GM18951 (cell line): Measurements from ENCODE around the gene KRT34.

ENCODE experiments used
- POLR2A ChIP-seq: IDR thresholded peaks from 4 replicates; pipeline ENCODE4 v1.6.1; 2011; ENCODE audit warnings: mild to moderate bottlenecking; ENCODE audit not compliant: insufficient read length, insufficient read depth; ENCODE audit errors: extremely low read depth
- in situ Hi-C: fragments of 300-500 bp; cut with MboI; formaldehyde crosslinking; loops from one replicate; pipeline ENCODE4 v1.12.0; 2022; ENCODE audit warnings: low sequenced_read_pairs, mixed read lengths, inconsistent platforms; ENCODE audit not compliant: unreplicated experiment

KRT34 gene

GRCh38 chr17:41340934-41341861, 40.9 kb downstream of the KRT34 start:
- TF ChIP-seq POLR2A, result no peak
- in situ Hi-C loops, result no loop called here

DNA sequence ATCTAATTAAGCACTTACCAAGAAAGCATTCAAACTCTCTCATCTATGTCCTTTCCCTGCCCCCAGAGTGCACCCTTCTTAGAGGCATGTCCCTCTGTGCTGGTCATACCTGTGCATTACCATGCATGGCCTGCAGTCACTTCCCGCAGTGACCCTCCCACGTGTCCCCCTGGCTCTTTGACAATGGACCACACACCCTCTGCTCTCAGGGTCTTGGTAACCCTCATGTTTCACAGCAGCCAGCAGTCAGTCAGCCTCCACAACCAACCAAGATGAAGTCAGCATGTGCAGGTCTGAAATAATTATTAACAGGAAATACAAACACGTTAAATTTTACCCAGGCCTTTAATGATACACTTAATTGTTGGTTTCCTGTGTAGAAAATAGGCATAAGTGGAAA, 41.6 kb downstream of the KRT34 start:
- in situ Hi-C loops, result no loop called here
- no peak for TF ChIP-seq POLR2A

GRCh38 chr17:41339571-41340172, 42.4 kb downstream of the KRT34 start:
- in situ Hi-C loops, result no loop called here
- TF ChIP-seq POLR2A, result no peak

DNA sequence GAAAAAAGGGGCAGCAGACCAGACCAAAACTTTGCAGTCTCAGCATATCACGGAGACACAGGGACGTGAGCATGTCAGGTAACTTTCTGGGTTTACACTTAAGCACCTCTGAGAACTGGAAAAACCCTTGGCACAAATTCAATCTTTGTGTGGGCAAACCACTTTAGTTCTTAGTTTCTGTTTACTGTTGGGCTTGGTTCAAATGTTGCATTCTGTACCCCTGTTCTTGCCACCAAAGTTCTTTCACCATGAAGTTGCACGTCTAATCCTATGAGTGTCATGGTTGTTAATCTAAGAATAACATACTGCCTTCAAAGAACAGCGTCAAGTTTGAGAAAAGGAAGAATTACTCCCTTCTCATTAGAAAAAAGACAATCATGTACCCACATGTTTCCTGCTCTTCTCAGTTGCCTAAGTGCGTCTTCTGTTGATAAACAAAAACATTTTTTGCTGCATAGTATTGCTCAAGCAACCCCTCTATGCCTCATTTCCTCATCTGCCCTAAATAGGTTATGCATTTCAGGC, 43.1 kb downstream of the KRT34 start:
- no peak for TF ChIP-seq POLR2A
- in situ Hi-C loops, result no loop called here

DNA sequence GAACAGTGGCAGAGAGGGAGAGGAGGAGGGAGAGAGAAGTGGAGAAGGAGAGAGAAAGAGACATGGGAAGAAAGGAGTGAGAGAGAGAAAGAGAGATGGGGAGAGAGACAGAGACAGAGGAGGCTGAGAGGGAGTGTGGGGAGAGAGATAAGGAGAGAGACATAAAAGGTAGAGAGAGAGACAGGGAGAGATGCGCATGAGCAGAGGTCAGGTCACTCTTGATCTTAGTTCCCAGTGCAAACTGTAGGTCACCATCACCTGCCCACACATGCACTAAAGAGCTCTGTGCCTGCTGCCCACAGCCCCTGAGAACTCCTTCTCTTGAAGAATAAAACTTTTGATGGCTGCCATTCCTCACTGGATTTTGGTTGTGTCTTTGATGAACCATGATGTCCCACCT, 46.4 kb downstream of the KRT34 start:
- no peak for TF ChIP-seq POLR2A
- in situ Hi-C loops, result no loop called here

- in situ Hi-C loops, result no loop called here
- TF ChIP-seq POLR2A, result no peak
Observed at GRCh38 chr17:41334385-41335305, 47.5 kb downstream of the KRT34 start.

GRCh38 chr17:41333836-41334235, 48.3 kb downstream of the KRT34 start:
- TF ChIP-seq POLR2A, result no peak
- in situ Hi-C loops, result no loop called here

DNA sequence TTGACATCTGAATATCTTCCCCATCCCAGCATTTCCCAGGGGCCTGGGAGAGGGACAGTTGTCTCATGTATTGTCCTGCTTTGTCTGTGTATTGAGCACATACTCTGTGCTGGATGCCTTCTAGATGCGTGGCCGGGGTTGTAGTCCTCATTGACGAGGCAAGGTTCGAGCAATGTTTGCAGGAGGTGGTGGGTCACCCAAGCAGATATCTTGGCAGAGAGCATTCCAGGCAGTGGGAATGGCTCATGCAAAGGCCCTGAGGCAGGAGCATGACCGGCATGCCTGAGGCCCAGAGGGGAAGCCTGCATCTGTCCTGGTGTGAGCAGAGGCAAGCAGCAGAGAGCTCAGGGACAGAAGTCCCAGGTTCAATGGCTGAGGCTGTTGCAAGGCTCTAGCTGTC, 49.0 kb downstream of the KRT34 start:
- no peak for TF ChIP-seq POLR2A
- in situ Hi-C loops, result no loop called here

DNA sequence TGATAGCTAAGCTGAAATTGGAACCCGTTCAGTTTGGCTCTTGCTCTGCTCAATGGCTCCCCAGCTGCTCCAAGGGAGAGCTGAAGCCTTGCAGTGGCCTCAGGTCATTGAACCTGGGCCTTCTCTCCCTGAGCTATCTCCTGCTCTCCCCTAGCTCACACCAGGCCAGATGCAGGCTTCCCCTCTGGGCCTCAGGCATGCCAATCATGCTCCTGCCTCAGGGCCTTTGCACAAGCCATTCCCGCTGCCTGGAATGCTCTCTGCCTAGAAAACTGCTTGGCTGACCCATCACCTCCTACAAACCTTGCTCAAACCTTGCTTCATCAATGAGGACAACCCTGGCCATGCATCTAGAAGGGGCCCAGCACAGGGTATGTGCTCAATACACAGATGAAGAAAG, 49.9 kb downstream of the KRT34 start:
- in situ Hi-C loops, result no loop called here

DNA sequence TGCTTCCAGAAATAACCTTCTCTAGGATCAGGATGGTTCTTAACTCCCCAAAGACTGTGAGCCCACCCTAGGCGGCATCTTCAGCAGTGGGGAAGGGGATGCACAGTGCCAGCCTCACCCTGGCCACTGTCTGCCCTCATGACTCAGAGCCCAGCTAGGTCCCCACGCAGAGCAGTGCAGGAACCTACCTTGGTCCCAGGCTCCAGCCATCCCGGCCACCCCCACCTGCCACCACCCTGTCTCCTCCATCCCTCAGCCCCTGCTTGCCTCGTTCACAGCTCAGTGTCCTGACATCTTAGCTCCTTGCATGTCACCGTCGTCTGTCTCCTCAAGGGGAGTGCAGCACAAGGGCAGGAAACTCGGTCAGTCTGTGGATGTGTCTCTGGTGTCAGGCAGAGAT, 50.5 kb downstream of the KRT34 start:
- in situ Hi-C loops, result no loop called here
- no peak for TF ChIP-seq POLR2A

More for the DNA sequence above, 49.9 kb downstream of the KRT34 start:
- TF ChIP-seq POLR2A, result no peak

DNA sequence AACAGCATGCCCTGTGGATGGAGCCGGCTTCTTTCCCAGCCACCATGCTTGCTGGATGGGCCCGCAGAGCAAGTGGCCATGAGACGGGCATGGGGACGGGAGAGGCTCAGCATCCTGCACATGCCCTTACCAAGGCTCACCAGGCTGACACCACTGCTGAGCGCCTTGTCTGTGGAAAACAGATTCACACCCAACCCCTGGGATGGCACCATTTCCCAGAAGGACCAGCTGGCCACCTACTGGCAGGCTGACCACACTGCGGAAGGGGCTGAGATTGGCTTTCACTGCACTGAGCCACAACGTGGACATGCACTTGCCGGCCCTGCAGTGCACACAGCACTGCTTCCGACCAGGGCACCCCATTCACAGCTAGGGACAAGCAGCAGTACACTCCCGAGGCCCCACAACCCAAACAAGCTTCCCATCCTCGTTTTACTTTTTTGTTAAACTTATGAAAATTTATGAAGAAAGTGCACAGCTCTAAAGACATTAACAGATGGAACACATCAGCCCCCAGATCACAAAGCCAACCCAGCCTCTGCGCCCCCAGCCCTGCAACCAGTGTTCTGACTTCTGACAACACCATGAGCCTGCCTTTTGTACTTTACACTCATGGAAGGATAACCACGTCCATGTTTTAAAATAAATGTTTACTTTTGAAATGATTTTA, 52.7 kb downstream of the KRT34 start:
- TF ChIP-seq POLR2A, result no peak
- in situ Hi-C loops, result no loop called here

GRCh38 chr17:41328207-41328606, 53.9 kb downstream of the KRT34 start:
- in situ Hi-C loops, result no loop called here
- TF ChIP-seq POLR2A, result no peak
